ENCODE data around the gene RHBG. TPM values are rescaled to one million over a fixed set of nuclear protein-coding genes. Genes with fewer than 3 reads are reported as not detected.

RHBG gene
- total RNA-seq, 1 donor from 2014 or later: not detected

GRCh38 chr1:156392452-156392853, 23.4 kb downstream of the RHBG start:
- H3K4me3 ChIP-seq: no peak overlapping the region
- DNase-seq: no peak
- TF ChIP-seq CTCF (IDR thresholded peaks at IDR 0.05; ENCODE audit: borderline replicate concordance): no peak
- H3K27me3 ChIP-seq (ENCODE audit: low read depth): peaks cover 60% of the 10 kb centered on the region
- no peaks in the 10 kb centered on the region for H3K9me3 ChIP-seq (replicated peaks)
- intact Hi-C loops (cut with micrococcal nuclease): no loop called here
- H3K27ac ChIP-seq (replicated peaks): no peak overlapping the region
- H3K36me3 ChIP-seq: no peaks in the 10 kb centered on the region
- H3K4me1 ChIP-seq: peaks cover 8% of the 10 kb centered on the region

- DNase-seq: no peak
- peaks cover 53% of the 10 kb centered on the region for H3K27me3 ChIP-seq (ENCODE audit: low read depth)
- H3K4me3 ChIP-seq: no peak overlapping the region
- TF ChIP-seq CTCF (IDR thresholded peaks at IDR 0.05; ENCODE audit: borderline replicate concordance): no peak
- no peaks in the 10 kb centered on the region for H3K9me3 ChIP-seq (replicated peaks)
- no peak overlapping the region for H3K27ac ChIP-seq (replicated peaks)
- H3K4me1 ChIP-seq: peaks cover 6% of the 10 kb centered on the region
- intact Hi-C loops (cut with micrococcal nuclease): no loop called here
- H3K36me3 ChIP-seq: no peaks in the 10 kb centered on the region
Measured at GRCh38 chr1:156393095-156393494, 24.1 kb downstream of the RHBG start.

- intact Hi-C loops (cut with micrococcal nuclease): no loop called here
- no peaks in the 10 kb centered on the region for H3K36me3 ChIP-seq
- H3K4me1 ChIP-seq: no peaks in the 10 kb centered on the region
- no peak for TF ChIP-seq CTCF (IDR thresholded peaks at IDR 0.05; ENCODE audit: borderline replicate concordance)
- peaks cover 43% of the 10 kb centered on the region for H3K27me3 ChIP-seq (ENCODE audit: low read depth)
- H3K9me3 ChIP-seq (replicated peaks): no peaks in the 10 kb centered on the region
- no peak for DNase-seq
- H3K4me3 ChIP-seq: no peak overlapping the region
- H3K27ac ChIP-seq (replicated peaks): no peak overlapping the region
Measured at GRCh38 chr1:156394082-156394481, 25.1 kb downstream of the RHBG start.

- Histone ChIP-seq H3K4me3 (no peak overlapping the region), H3K4me1 (no peaks in the 10 kb centered on the region), H3K27me3 (ENCODE audit: low read depth) (peaks cover 43% of the 10 kb centered on the region), H3K36me3 (no peaks in the 10 kb centered on the region), H3K27ac (replicated peaks) (no peak overlapping the region), H3K9me3 (replicated peaks) (no peaks in the 10 kb centered on the region)
- no peak for DNase-seq
- intact Hi-C loops (cut with micrococcal nuclease): no loop called here
- no peak for TF ChIP-seq CTCF (IDR thresholded peaks at IDR 0.05; ENCODE audit: borderline replicate concordance)
Measured at GRCh38 chr1:156394835-156395461, 25.9 kb downstream of the RHBG start.

GRCh38 chr1:156399355-156400125, 30.5 kb downstream of the RHBG start:
- intact Hi-C loops (cut with micrococcal nuclease): no loop called here
- H3K4me1 ChIP-seq: no peaks in the 10 kb centered on the region
- H3K27ac ChIP-seq (replicated peaks): no peak overlapping the region
- H3K36me3 ChIP-seq: no peaks in the 10 kb centered on the region
- no peaks in the 10 kb centered on the region for H3K9me3 ChIP-seq (replicated peaks)
- DNase-seq: no peak
- TF ChIP-seq CTCF (IDR thresholded peaks at IDR 0.05; ENCODE audit: borderline replicate concordance): no peak
- no peak overlapping the region for H3K4me3 ChIP-seq
- H3K27me3 ChIP-seq (ENCODE audit: low read depth): peaks cover 52% of the 10 kb centered on the region

All from left ventricle myocardium inferior (tissue), 1 donor.